SK-N-SH treated with all-trans-retinoic acid at 6 μM for 48 hours (cell line): ENCODE results near the gene R3HDM4.

Source experiments
- ESRRG ChIP-seq: fragments of 250-450 bp; sonication (Bioruptor Pico); IDR thresholded peaks from 2 replicates; pipeline ENCODE4 v1.6.1; 2021; ENCODE audit warnings: mild to moderate bottlenecking
- PPARA ChIP-seq: fragments of 250-450 bp; sonication (Bioruptor Pico); IDR thresholded peaks from 2 replicates; pipeline ENCODE4 v1.5.0; 2020; ENCODE audit warnings: mild to moderate bottlenecking, borderline replicate concordance
- RARB ChIP-seq: fragments of 250-450 bp; sonication (Bioruptor Pico); IDR thresholded peaks from 2 replicates; pipeline ENCODE4 v1.8.0; 2021; ENCODE audit warnings: mild to moderate bottlenecking, moderate library complexity
- SNAI2 ChIP-seq: fragments of 250-450 bp; sonication (Bioruptor Pico); IDR thresholded peaks from 2 replicates; pipeline ENCODE4 v1.5.0; 2020; ENCODE audit warnings: mild to moderate bottlenecking, moderate library complexity
- TCF4 ChIP-seq: fragments of 250-450 bp; sonication (Bioruptor Pico); IDR thresholded peaks from 2 replicates; pipeline ENCODE4 v1.8.0; 2021; ENCODE audit warnings: mild to moderate bottlenecking, moderate library complexity, borderline replicate concordance
- ZFP3 ChIP-seq: fragments of 250-450 bp; sonication (Bioruptor Pico); IDR thresholded peaks from 2 replicates; pipeline ENCODE4 v1.5.0; 2020; ENCODE audit warnings: mild to moderate bottlenecking, moderate library complexity
- ZNF565 ChIP-seq: fragments of 450-650 bp; formaldehyde crosslinking; conservative IDR thresholded peaks from 2 replicates; pipeline ENCODE4 v1.5.0; 2020; ENCODE audit warnings: low read depth, mild to moderate bottlenecking, moderate library complexity
- TF ChIP-seq, protein P1 (sequence below): fragments of 250-450 bp; sonication (Bioruptor Pico); IDR thresholded peaks from 2 replicates; pipeline ENCODE4 v1.8.0; 2020; ENCODE audit warnings: mild to moderate bottlenecking, moderate library complexity, borderline replicate concordance
- TF ChIP-seq, protein P2 (sequence below): fragments of 250-450 bp; sonication (Bioruptor Pico); IDR thresholded peaks from 2 replicates; pipeline ENCODE4 v1.5.1; 2021; ENCODE audit warnings: mild to moderate bottlenecking, moderate library complexity
- TF ChIP-seq, protein P3 (sequence below): fragments of 250-450 bp; sonication (Bioruptor Pico); IDR thresholded peaks from 2 replicates; pipeline ENCODE4 v1.5.0; 2020; ENCODE audit warnings: mild to moderate bottlenecking, moderate library complexity

DNA sequence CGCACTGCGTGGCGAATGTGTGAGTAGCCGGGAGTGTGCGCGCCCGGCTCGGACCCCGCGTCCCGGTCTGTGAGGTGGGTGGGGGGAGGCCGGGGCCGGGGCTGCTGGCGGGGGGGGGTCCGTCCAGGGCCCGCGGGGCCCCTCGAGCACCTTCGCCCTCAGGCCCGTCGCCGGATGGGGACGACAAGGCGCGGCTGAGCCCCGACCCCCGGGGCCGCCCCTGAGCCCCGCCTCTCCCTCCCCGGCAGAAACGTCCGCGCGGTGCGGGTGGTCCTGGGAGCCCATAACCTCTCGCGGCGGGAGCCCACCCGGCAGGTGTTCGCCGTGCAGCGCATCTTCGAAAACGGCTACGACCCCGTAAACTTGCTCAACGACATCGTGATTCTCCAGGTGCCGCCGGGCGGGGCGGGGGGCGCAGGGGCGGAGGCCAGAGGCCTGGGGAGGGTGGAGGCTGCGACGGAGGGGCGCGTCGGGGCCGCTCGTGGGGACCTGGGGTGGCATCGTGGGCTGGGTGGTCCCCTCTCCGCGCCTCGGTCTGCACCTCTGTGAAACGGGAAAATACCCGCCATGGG lies 59.9 kb downstream of the R3HDM4 start:
- TF ChIP-seq TCF4 (CRISPR knock-in tag): no peak
- no peak for TF ChIP-seq PPARA (CRISPR knock-in tag)
- no peak for TF ChIP-seq RARB (CRISPR knock-in tag)
- TF ChIP-seq, protein P1, sequence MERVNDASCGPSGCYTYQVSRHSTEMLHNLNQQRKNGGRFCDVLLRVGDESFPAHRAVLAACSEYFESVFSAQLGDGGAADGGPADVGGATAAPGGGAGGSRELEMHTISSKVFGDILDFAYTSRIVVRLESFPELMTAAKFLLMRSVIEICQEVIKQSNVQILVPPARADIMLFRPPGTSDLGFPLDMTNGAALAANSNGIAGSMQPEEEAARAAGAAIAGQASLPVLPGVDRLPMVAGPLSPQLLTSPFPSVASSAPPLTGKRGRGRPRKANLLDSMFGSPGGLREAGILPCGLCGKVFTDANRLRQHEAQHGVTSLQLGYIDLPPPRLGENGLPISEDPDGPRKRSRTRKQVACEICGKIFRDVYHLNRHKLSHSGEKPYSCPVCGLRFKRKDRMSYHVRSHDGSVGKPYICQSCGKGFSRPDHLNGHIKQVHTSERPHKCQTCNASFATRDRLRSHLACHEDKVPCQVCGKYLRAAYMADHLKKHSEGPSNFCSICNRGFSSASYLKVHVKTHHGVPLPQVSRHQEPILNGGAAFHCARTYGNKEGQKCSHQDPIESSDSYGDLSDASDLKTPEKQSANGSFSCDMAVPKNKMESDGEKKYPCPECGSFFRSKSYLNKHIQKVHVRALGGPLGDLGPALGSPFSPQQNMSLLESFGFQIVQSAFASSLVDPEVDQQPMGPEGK (CRISPR knock-in tag): no peak
- TF ChIP-seq ZFP3 (CRISPR knock-in tag): no peak
- TF ChIP-seq ESRRG (CRISPR knock-in tag): no peak
- no peak for TF ChIP-seq ZNF565
- TF ChIP-seq SNAI2 (CRISPR knock-in tag): no peak
- TF ChIP-seq, protein P2, sequence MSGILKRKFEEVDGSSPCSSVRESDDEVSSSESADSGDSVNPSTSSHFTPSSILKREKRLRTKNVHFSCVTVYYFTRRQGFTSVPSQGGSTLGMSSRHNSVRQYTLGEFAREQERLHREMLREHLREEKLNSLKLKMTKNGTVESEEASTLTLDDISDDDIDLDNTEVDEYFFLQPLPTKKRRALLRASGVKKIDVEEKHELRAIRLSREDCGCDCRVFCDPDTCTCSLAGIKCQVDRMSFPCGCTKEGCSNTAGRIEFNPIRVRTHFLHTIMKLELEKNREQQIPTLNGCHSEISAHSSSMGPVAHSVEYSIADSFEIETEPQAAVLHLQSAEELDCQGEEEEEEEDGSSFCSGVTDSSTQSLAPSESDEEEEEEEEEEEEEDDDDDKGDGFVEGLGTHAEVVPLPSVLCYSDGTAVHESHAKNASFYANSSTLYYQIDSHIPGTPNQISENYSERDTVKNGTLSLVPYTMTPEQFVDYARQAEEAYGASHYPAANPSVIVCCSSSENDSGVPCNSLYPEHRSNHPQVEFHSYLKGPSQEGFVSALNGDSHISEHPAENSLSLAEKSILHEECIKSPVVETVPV (CRISPR knock-in tag): no peak
- TF ChIP-seq, protein P3, sequence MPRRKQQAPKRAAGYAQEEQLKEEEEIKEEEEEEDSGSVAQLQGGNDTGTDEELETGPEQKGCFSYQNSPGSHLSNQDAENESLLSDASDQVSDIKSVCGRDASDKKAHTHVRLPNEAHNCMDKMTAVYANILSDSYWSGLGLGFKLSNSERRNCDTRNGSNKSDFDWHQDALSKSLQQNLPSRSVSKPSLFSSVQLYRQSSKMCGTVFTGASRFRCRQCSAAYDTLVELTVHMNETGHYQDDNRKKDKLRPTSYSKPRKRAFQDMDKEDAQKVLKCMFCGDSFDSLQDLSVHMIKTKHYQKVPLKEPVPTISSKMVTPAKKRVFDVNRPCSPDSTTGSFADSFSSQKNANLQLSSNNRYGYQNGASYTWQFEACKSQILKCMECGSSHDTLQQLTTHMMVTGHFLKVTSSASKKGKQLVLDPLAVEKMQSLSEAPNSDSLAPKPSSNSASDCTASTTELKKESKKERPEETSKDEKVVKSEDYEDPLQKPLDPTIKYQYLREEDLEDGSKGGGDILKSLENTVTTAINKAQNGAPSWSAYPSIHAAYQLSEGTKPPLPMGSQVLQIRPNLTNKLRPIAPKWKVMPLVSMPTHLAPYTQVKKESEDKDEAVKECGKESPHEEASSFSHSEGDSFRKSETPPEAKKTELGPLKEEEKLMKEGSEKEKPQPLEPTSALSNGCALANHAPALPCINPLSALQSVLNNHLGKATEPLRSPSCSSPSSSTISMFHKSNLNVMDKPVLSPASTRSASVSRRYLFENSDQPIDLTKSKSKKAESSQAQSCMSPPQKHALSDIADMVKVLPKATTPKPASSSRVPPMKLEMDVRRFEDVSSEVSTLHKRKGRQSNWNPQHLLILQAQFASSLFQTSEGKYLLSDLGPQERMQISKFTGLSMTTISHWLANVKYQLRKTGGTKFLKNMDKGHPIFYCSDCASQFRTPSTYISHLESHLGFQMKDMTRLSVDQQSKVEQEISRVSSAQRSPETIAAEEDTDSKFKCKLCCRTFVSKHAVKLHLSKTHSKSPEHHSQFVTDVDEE: no peak
